GM13977 (cell line): ENCODE measurements around the gene GPANK1.

ENCODE experiments used
- DNase-seq: peaks from one replicate; pipeline ENCODE4 v3.0.0; 2012; ENCODE audit warnings: low spot score
- in situ Hi-C: fragments of 300-500 bp; cut with MboI; formaldehyde crosslinking; loops from one replicate; pipeline ENCODE4 v1.12.0; 2022; ENCODE audit warnings: low sequenced_read_pairs, low pct_unique_long_range_greater_than_20kb, mixed read lengths, inconsistent platforms; ENCODE audit not compliant: unreplicated experiment
- TF ChIP-seq, protein P1 (sequence below): IDR thresholded peaks from 2 replicates; pipeline ENCODE4 v1.5.1; 2012; ENCODE audit warnings: mild to moderate bottlenecking, control low read depth; ENCODE audit not compliant: insufficient read depth; ENCODE audit errors: extremely low read depth, missing control alignments

GPANK1 gene

DNA sequence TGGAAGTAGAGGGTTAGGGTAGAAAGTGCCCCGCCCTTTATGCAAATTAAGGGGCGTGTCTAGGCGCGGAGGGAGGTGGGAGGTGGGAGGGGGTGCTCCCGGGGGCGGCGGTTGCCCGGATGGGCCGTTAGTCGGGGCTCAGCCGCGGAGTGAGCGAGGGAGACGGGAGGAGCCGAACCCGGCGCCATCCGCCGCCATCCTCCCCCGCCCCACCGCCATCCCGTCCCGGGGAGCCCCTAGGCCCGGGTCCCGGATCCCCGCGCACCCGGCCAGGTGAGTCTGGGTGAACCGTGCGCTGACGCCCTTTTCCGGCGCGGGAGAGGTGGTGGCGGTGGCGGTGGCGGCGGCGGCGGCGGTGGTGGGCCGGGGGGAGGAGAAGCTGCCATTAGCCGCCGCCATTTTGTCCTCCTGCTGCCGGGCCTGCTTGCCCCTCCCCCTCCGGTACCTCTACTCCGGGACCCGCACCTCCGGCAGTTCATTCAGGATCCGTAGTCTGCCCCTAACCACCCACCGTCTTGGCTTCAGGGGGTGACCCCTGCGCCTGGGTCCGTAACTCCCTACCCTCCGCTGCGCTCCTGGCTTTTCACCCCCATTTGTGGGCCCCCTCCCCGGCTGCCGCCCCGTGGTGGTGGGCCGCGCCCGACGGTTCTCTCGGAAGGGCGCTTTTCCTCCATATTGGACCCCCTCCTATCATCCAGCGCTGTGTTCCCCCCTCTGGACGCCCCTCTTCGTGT is 44.0 kb downstream of the GPANK1 start, which contains the start of gene PRRC2A:
TSS of gene PRRC2A (plus strand) at position 130 of the 734 bp plus-strand sequence. CDS start 2,075 bp downstream, outside the sequence.
- TF ChIP-seq, protein P1, sequence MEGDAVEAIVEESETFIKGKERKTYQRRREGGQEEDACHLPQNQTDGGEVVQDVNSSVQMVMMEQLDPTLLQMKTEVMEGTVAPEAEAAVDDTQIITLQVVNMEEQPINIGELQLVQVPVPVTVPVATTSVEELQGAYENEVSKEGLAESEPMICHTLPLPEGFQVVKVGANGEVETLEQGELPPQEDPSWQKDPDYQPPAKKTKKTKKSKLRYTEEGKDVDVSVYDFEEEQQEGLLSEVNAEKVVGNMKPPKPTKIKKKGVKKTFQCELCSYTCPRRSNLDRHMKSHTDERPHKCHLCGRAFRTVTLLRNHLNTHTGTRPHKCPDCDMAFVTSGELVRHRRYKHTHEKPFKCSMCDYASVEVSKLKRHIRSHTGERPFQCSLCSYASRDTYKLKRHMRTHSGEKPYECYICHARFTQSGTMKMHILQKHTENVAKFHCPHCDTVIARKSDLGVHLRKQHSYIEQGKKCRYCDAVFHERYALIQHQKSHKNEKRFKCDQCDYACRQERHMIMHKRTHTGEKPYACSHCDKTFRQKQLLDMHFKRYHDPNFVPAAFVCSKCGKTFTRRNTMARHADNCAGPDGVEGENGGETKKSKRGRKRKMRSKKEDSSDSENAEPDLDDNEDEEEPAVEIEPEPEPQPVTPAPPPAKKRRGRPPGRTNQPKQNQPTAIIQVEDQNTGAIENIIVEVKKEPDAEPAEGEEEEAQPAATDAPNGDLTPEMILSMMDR, result no peak
- DNase-seq, result peak; percentile 99
- in situ Hi-C loops, result no loop called here

DNA sequence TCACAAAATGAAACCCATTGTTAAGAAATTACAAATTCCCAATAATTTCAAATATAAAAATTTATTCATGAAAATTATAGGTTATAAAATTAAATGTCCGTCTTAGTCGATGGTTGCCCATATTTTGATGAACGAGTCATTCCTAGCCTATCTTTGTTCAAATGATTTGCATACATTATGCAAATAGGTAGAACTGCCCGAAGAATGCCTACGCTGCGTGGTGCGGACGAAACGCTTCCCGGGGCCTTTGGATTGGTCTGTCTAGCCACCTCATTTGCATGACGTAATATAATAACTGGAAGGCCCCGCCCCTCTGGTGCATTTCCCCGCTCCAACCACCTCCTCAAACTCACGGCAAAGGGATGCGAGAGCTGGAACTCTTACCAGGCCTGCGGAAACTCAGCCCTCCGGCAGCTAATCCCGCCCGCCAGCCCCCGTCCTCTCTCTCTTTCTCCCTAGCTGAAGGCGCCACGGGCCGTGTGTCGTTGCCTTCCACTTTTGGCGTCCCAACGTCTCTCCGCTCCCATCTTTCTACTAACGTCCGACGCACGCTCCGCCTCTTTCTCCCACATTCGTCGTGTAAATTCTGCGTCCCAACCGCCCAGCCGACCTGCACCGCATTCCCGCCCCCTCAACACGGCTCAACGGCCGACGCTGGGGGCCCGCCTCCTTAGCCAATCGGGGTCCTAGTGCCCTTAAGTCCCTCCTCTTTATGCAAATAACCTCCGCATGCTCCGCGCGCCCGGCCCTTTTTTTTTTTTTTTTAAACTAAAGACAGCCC is 44.8 kb downstream of the GPANK1 start:
- peak; percentile 90 for DNase-seq
- TF ChIP-seq, protein P1, result no peak
- in situ Hi-C loops, result no loop called here

DNA sequence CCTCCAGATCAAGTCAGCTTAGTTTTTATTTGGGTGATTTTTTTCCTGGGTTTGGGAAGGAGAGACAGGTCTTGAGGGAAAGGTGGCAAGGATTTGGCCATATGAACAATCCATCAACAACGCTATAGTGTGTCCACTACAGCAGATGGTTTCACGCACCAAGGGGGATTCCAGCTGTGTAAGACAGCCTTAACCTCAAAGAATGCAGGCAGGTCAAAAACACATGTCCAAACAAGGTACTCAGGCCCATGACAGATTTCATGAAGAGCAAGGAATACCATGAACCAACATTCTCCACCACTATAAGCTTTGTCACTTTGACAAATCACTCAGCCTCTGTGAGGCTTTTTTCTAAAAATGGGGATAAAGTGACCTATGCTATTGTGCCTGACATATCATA is 47.8 kb downstream of the GPANK1 start:
- in situ Hi-C loops, result no loop called here
- DNase-seq, result no peak
- TF ChIP-seq, protein P1, result no peak

DNA sequence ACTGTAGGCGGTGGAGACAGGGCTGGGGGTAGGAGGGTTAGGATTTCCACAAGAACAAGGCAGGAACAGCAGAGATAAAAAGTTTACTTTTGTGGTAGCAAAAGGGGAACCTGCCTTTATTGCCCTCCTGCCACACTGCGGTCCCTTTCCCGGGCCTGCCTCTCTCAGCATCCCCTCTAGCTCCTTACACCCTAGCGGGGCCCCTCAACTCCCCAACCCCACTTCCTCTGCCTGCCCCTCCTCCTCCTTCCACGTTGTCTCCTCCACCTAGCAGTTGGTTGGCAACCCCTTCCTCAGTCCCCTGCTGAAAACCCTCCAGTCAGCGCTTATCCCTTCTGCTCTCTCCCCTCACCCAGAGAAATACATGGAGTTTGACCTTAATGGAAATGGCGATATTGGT is 49.0 kb downstream of the GPANK1 start:
- DNase-seq, result no peak
- TF ChIP-seq, protein P1, result no peak
- in situ Hi-C loops, result no loop called here

DNA sequence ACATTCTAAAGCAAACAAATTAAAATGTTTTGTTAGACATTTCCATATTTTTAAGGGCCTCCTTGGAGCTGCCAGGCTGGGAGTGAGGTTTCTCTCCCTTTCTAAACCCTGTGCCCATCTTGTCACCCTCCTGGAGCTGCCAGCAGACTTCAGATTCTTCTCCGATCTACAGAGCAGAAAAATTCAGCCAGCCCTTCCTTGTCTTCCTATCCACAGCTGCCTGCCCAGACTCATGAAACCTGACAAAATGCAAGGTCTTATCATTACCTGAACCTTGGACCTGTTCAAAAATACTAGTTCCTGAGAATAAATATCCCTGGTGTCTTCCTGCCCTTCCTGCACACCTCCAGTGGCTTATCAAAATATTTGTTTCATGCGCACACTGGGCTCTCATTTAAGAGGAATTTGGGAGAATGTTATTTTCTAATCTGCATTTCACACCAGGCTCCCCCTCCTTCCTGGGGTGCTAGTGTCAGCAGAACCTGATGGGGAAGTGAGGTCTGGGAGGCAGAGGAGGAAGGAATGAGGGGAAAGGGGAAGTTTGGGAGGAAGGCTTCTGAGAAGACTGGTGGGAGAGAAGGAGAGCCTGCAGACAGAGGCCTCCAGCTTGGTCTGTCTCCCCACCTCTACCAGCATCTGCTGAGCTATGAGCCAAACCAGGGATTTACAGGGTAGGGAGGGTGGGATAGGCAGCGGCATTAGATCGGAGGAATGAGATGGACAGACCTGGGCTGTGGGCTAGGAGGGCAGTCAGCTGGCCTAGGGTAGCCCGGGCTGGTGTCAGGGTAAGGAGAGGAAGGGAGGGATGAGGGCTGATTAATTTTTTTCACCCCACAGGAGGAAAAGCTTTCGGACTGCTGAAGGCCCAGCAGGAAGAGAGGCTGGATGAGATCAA is 49.9 kb downstream of the GPANK1 start, which contains the start of gene AIF1:
TSS of gene AIF1 (plus strand) at position 551 of the 895 bp plus-strand sequence. CDS start at position 647, 96 bp downstream.
- DNase-seq, result no peak
- TF ChIP-seq, protein P1, result no peak
- in situ Hi-C loops, result no loop called here

DNA sequence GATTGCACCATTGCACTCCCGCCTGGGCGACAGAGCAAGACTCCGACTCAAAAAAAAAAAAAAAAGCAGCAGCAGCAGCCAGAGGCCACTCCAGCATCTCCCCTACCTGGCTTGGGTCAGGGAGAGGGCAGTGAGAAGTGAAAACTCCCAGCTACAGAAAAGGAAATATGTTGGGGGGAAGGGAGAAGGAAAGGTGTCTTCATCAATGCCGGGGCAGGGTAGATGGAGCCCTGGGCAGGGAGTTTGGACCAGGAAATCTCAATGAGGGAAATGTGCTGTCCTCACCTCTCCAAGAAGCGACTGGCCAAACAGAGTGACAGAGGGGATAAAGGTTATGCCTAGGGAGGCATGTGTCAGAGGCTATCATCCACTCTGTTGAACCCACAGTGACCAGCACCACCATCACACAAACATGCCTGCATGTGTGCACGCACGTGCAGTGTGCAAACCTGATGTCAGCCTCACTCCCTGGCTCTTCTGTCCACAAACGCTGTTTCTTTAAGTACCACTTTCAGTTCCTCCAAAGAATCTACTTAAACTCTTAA is 50.6 kb downstream of the GPANK1 start:
- peak; percentile 48 for DNase-seq
- TF ChIP-seq, protein P1, result no peak
- in situ Hi-C loops, result no loop called here
